ENCODE data around the gene ADAMTS17.
"Not testable (repeated sequence)": the region's sequence is repeated elsewhere in the genome, so short reads cannot be mapped to it uniquely, and the experiment has no call there.

Gene ADAMTS17

DNA sequence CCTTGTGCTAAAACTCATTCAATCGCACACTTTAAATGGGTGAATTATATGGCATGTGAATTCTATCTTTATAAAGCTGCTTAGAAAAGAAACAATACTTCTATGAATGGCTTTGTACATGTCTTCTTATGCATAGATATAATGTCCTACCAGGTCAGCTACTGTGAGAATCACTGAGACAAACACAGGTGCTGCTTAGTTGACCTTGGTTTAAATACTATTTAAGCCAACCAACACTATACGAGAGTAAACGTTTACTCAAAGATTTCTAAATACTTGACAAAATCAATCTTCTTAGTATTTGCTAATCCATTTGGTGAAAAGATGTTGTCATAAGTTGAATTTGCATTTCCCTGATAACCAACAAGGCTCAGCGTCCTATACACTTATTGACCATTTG is 260.3 kb downstream of the ADAMTS17 start:
- no peak for DNase-seq (ENCODE audit: low spot score)
- TF ChIP-seq, protein P1, sequence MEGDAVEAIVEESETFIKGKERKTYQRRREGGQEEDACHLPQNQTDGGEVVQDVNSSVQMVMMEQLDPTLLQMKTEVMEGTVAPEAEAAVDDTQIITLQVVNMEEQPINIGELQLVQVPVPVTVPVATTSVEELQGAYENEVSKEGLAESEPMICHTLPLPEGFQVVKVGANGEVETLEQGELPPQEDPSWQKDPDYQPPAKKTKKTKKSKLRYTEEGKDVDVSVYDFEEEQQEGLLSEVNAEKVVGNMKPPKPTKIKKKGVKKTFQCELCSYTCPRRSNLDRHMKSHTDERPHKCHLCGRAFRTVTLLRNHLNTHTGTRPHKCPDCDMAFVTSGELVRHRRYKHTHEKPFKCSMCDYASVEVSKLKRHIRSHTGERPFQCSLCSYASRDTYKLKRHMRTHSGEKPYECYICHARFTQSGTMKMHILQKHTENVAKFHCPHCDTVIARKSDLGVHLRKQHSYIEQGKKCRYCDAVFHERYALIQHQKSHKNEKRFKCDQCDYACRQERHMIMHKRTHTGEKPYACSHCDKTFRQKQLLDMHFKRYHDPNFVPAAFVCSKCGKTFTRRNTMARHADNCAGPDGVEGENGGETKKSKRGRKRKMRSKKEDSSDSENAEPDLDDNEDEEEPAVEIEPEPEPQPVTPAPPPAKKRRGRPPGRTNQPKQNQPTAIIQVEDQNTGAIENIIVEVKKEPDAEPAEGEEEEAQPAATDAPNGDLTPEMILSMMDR (IDR thresholded peaks at IDR 0.05; ENCODE audit: borderline replicate concordance, control extremely low read depth, extremely low read depth, insufficient read depth, missing control alignments) = no peak
- in situ Hi-C loops (cut with MboI; ENCODE audit: low sequenced_read_pairs, unreplicated experiment) = no loop called here

DNA sequence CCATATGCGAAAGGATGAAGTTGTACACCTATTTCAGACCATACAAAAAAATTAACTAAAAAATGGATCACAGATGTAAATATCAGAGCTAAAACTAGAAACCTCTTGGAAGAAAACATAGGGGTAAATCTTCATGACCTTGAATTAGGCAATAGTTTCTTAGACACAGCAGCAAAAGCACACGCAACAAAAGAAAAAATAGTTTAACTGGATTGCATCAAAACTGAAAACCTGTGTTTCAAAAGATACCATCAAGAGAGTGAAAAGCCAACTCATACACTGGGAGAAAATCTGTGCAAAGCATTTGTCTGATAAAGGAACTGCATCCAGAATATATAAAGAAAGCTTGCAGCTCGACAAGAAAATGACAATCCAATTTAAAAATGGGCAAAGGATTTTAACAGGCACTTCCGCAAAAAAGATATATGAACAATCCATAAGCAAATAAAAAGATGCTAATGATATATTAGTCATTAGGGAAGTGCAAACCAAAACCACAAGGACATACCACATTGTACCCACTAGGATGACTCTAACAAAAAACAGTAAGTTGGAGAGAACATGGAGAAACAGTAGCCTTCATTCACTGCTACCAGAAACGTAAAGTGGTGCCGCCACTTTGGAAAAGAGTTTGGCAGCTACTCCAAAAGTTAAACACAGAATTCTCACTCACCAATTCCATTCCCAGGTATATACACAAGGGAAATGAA is 263.1 kb downstream of the ADAMTS17 start:
- TF ChIP-seq, protein P1 (IDR thresholded peaks at IDR 0.05; ENCODE audit: borderline replicate concordance, control extremely low read depth, extremely low read depth, insufficient read depth, missing control alignments) = no peak
- in situ Hi-C loops (cut with MboI; ENCODE audit: low sequenced_read_pairs, unreplicated experiment) = no loop called here
- DNase-seq (ENCODE audit: low spot score) = no peak

DNA sequence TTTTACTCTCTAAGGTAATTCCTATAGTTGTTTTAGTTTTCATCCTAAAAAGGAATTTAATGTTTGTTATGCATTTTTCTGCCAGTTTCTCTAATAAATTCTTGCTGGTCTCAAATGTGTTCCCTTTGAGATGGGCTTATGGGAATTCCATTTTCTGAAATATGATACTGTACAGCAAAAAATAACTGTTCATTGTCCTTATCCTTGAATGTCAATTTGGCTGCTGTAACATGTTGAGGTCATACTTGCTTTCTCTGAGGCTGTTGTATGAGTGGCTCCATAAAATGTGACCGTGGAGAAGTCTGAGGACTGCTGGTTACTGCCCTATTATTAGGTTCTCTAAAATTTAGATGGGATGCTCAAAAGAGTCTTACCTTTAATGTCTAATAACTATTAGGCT is 266.5 kb downstream of the ADAMTS17 start:
- in situ Hi-C loops (cut with MboI; ENCODE audit: low sequenced_read_pairs, unreplicated experiment) = no loop called here
- TF ChIP-seq, protein P1 (IDR thresholded peaks at IDR 0.05; ENCODE audit: borderline replicate concordance, control extremely low read depth, extremely low read depth, insufficient read depth, missing control alignments) = no peak
- no peak for DNase-seq (ENCODE audit: low spot score)

DNA sequence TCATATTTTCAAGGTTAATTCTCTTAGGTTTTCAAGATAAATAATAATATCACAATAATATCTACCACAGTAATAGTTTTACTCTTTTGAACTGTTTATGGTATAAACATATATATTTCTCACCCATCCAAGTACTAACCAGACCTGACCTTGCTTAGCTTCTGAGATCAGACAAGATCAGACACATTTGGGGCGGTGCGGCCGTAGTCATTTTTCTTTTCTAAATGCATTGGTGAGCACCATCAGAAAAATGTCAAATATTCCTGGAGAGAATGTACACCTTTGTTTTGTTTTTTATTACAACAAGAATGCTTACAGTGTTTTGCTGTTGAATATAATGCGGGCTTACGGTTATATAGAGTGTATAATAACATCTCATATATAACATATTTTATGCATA is 267.8 kb downstream of the ADAMTS17 start:
- no peak for DNase-seq (ENCODE audit: low spot score)
- in situ Hi-C loops (cut with MboI; ENCODE audit: low sequenced_read_pairs, unreplicated experiment) = no loop called here
- TF ChIP-seq, protein P1 (IDR thresholded peaks at IDR 0.05; ENCODE audit: borderline replicate concordance, control extremely low read depth, extremely low read depth, insufficient read depth, missing control alignments) = no peak

DNA sequence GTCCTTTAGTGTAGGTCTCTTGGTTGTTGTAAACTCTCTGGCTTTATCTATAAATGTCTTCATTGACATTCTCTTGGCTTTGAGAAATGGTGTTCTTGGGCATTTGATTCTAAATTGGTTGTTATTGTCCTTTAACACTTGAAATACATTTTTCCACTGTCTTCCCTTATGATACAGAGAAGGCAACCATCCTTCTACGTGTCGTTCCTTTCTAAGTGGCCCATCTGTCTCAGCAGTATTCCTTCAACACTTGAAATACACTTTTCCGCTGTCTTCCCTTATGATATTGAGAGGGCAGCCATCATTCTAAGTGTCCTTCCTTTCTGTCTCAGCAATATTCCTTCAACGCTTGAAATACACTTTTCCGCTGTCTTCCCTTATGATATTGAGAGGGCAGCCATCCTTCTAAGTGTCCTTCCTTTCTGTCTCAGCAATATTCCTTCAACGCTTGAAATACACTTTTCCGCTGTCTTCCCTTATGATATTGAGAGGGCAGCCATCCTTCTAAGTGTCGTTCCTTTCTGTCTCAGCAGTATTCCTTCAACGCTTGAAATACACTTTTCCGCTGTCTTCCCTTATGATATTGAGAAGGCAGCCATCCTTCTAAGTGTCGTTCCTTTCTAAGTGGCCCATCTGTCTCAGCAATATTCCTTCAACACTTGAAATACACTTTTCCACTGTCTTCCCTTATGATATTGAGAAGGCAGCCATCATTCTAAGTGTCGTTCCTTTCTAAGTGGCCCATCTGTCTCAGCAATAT is 275.1 kb downstream of the ADAMTS17 start:
- DNase-seq (ENCODE audit: low spot score); in situ Hi-C loops (cut with MboI; ENCODE audit: low sequenced_read_pairs, unreplicated experiment): not testable (repeated sequence)

DNA sequence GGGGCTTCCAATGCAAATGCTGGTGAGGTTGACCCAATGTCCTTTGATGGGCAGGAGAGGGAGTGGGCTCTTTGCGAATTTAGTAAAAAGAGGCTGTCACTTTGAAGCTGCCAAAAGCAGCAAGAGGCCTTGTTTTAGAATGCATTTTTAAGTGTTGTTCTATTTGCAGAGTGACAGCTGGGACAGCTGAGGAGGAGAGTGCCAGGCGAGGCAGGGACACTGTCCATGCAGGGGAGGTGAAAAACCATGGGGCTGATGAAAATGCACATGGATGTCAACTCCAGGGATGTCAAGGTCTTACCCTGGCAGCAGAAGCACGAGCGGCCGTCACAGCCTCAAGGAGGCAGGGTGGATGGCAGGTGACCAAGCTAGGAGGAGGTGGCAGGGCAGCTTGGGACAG is 279.8 kb downstream of the ADAMTS17 start:
- DNase-seq (ENCODE audit: low spot score) = no peak
- in situ Hi-C loops (cut with MboI; ENCODE audit: low sequenced_read_pairs, unreplicated experiment) = no loop called here
- TF ChIP-seq, protein P1 (IDR thresholded peaks at IDR 0.05; ENCODE audit: borderline replicate concordance, control extremely low read depth, extremely low read depth, insufficient read depth, missing control alignments) = no peak

DNA sequence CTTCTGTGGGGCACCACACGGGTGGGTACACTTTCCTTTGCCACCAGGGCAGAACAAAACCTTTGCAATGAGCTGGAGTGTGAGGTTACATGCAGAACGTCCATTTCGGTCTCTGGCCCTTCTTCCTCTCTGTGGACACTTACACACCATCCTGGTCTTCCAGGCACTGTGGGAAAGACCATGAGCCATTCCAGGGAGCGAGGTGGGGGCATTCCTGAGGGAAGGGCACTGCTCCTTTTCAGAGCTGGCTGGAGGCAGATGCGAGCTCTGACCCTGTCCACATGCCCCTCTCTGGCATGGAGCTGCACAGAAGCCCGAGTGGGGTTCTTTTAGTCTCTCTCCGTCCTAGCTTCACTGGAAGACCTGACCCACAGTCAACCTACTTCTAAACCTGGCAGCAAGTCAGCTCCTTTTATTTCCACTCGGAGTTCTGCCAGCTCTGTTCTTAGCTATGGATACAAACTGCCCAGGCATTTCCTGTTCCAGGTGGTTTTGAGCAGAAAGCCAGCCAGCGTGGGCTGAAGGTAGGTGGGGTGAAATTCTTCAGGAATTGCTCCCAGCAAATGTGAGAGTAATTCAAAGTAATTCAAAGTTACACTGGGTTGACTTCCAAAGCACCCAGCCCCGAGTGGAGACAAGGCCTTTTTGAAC is 281.4 kb downstream of the ADAMTS17 start:
- TF ChIP-seq, protein P1 (IDR thresholded peaks at IDR 0.05; ENCODE audit: borderline replicate concordance, control extremely low read depth, extremely low read depth, insufficient read depth, missing control alignments) = no peak
- no peak for DNase-seq (ENCODE audit: low spot score)
- in situ Hi-C loops (cut with MboI; ENCODE audit: low sequenced_read_pairs, unreplicated experiment) = no loop called here

Data from GM13976 (cell line).